Panc1 (cell line): ENCODE measurements around the gene HOXA9.

ENCODE experiments used
- SIN3A ChIP-seq: IDR thresholded peaks from 2 replicates; pipeline ENCODE4 v1.6.1; 2012; ENCODE audit warnings: low read depth, mild to moderate bottlenecking, low read length, moderate library complexity, borderline replicate concordance; ENCODE audit not compliant: insufficient read depth
- TF ChIP-seq, protein P1 (sequence below): fragments of 450-650 bp; IDR thresholded peaks from 2 replicates; pipeline ENCODE4 v1.5.1; 2017; ENCODE audit warnings: mild to moderate bottlenecking
- TF ChIP-seq, protein P2 (sequence below), 2 experiments: IDR thresholded peaks; 2 replicates each; pipeline ENCODE4 v1.6.1; 2011 to 2012; ENCODE audit warnings: low read depth in 2 of 2, control low read depth in 1 of 2, low read length in 1 of 2, mild to moderate bottlenecking in 1 of 2, moderate library complexity in 1 of 2; ENCODE audit not compliant: insufficient read depth in 1 of 2

DNA sequence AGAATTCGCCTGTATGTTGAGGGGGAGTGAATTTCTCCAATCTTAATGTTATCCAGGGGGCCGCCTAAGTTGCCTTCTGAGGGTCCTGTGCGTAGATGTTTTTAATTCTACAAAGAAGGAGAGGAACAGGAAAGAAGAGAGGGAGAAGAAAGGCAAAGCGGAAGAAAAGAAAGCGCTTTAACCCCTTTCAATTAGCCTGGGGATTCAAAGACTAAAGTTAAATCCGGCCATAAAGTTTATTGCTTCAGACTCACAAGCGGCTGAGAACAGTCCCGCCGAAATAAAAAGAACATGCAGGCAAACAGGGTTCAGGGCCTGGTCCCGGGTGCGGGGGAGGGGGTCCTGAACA is 26.4 kb downstream of the HOXA9 start:
- TF ChIP-seq, protein P1, sequence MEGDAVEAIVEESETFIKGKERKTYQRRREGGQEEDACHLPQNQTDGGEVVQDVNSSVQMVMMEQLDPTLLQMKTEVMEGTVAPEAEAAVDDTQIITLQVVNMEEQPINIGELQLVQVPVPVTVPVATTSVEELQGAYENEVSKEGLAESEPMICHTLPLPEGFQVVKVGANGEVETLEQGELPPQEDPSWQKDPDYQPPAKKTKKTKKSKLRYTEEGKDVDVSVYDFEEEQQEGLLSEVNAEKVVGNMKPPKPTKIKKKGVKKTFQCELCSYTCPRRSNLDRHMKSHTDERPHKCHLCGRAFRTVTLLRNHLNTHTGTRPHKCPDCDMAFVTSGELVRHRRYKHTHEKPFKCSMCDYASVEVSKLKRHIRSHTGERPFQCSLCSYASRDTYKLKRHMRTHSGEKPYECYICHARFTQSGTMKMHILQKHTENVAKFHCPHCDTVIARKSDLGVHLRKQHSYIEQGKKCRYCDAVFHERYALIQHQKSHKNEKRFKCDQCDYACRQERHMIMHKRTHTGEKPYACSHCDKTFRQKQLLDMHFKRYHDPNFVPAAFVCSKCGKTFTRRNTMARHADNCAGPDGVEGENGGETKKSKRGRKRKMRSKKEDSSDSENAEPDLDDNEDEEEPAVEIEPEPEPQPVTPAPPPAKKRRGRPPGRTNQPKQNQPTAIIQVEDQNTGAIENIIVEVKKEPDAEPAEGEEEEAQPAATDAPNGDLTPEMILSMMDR, result no peak
- TF ChIP-seq SIN3A, result no peak
- TF ChIP-seq, protein P2, sequence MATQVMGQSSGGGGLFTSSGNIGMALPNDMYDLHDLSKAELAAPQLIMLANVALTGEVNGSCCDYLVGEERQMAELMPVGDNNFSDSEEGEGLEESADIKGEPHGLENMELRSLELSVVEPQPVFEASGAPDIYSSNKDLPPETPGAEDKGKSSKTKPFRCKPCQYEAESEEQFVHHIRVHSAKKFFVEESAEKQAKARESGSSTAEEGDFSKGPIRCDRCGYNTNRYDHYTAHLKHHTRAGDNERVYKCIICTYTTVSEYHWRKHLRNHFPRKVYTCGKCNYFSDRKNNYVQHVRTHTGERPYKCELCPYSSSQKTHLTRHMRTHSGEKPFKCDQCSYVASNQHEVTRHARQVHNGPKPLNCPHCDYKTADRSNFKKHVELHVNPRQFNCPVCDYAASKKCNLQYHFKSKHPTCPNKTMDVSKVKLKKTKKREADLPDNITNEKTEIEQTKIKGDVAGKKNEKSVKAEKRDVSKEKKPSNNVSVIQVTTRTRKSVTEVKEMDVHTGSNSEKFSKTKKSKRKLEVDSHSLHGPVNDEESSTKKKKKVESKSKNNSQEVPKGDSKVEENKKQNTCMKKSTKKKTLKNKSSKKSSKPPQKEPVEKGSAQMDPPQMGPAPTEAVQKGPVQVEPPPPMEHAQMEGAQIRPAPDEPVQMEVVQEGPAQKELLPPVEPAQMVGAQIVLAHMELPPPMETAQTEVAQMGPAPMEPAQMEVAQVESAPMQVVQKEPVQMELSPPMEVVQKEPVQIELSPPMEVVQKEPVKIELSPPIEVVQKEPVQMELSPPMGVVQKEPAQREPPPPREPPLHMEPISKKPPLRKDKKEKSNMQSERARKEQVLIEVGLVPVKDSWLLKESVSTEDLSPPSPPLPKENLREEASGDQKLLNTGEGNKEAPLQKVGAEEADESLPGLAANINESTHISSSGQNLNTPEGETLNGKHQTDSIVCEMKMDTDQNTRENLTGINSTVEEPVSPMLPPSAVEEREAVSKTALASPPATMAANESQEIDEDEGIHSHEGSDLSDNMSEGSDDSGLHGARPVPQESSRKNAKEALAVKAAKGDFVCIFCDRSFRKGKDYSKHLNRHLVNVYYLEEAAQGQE (IDR thresholded peaks at IDR 0.05; ENCODE audit: insufficient read depth in 1 of 2, low read depth in 2 of 2, low read length in 1 of 2), result no peak
